Measurements from ENCODE around the gene EPB41L2. TPM values are rescaled to one million over a fixed set of nuclear protein-coding genes. Genes with fewer than 3 reads are reported as not detected.

Gene EPB41L2
- total RNA-seq, 1 donor from 2014 or later, result 61.6 TPM

GRCh38 chr6:131058236-131058635 is 4.8 kb downstream of the EPB41L2 start:
- no peak for DNase-seq (ENCODE audit: low spot score, unreplicated experiment)
- Mint-ChIP-seq H3K4me3 (ENCODE audit: low read depth) (no peak overlapping the region), H3K27me3 (peaks cover 11% of the 10 kb centered on the region), H3K4me1 (ENCODE audit: low read depth) (peaks cover 14% of the 10 kb centered on the region), H3K36me3 (ENCODE audit: insufficient read depth) (peaks cover 22% of the 10 kb centered on the region), H3K27ac (no peak overlapping the region), H3K9me3 (ENCODE audit: low read depth) (peaks cover 19% of the 10 kb centered on the region)
- no peak for TF ChIP-seq CTCF (IDR thresholded peaks at IDR 0.05; ENCODE audit: unreplicated experiment)

GRCh38 chr6:131054392-131055250 is 8.4 kb downstream of the EPB41L2 start:
- peaks cover 26% of the 10 kb centered on the region for H3K9me3 Mint-ChIP-seq (ENCODE audit: low read depth)
- TF ChIP-seq CTCF (IDR thresholded peaks at IDR 0.05; ENCODE audit: unreplicated experiment), result no peak
- H3K27me3 Mint-ChIP-seq, result no peaks in the 10 kb centered on the region
- no peak for DNase-seq (ENCODE audit: low spot score, unreplicated experiment)
- no peak overlapping the region for H3K27ac Mint-ChIP-seq
- H3K4me3 Mint-ChIP-seq (ENCODE audit: low read depth), result no peak overlapping the region
- H3K36me3 Mint-ChIP-seq (ENCODE audit: insufficient read depth), result peaks cover 29% of the 10 kb centered on the region
- no peaks in the 10 kb centered on the region for H3K4me1 Mint-ChIP-seq (ENCODE audit: low read depth)

- peaks cover 26% of the 10 kb centered on the region for H3K9me3 Mint-ChIP-seq (ENCODE audit: low read depth)
- no peak for TF ChIP-seq CTCF (IDR thresholded peaks at IDR 0.05; ENCODE audit: unreplicated experiment)
- H3K4me1 Mint-ChIP-seq (ENCODE audit: low read depth), result no peaks in the 10 kb centered on the region
- no peak for DNase-seq (ENCODE audit: low spot score, unreplicated experiment)
- no peaks in the 10 kb centered on the region for H3K27me3 Mint-ChIP-seq
- no peak overlapping the region for H3K4me3 Mint-ChIP-seq (ENCODE audit: low read depth)
- no peak overlapping the region for H3K27ac Mint-ChIP-seq
- peaks cover 29% of the 10 kb centered on the region for H3K36me3 Mint-ChIP-seq (ENCODE audit: insufficient read depth)
Measured at GRCh38 chr6:131053546-131054240, 9.4 kb downstream of the EPB41L2 start.

- Mint-ChIP-seq H3K4me1 (ENCODE audit: low read depth) (no peaks in the 10 kb centered on the region), H3K27ac (no peak overlapping the region), H3K36me3 (ENCODE audit: insufficient read depth) (peaks cover 27% of the 10 kb centered on the region), H3K9me3 (ENCODE audit: low read depth) (peaks cover 26% of the 10 kb centered on the region), H3K27me3 (no peaks in the 10 kb centered on the region), H3K4me3 (ENCODE audit: low read depth) (no peak overlapping the region)
- TF ChIP-seq CTCF (IDR thresholded peaks at IDR 0.05; ENCODE audit: unreplicated experiment), result no peak
- no peak for DNase-seq (ENCODE audit: low spot score, unreplicated experiment)
Measured at GRCh38 chr6:131052181-131052580, 10.9 kb downstream of the EPB41L2 start.

GRCh38 chr6:131051341-131051740 is 11.7 kb downstream of the EPB41L2 start:
- Mint-ChIP-seq H3K4me1 (ENCODE audit: low read depth) (no peaks in the 10 kb centered on the region), H3K36me3 (ENCODE audit: insufficient read depth) (peaks cover 24% of the 10 kb centered on the region), H3K27ac (no peak overlapping the region), H3K27me3 (no peaks in the 10 kb centered on the region), H3K9me3 (ENCODE audit: low read depth) (peaks cover 21% of the 10 kb centered on the region), H3K4me3 (ENCODE audit: low read depth) (no peak overlapping the region)
- no peak for DNase-seq (ENCODE audit: low spot score, unreplicated experiment)
- no peak for TF ChIP-seq CTCF (IDR thresholded peaks at IDR 0.05; ENCODE audit: unreplicated experiment)

All from progenitor cell of endocrine pancreas (in vitro differentiated cells).